NT2/D1 (cell line): ENCODE data around the gene CXCL8.

ENCODE experiments used
- YY1 ChIP-seq: IDR thresholded peaks from 2 replicates; pipeline ENCODE4 v1.6.1; 2011; ENCODE audit not compliant: insufficient read length, insufficient read depth
- ZNF274 ChIP-seq: IDR thresholded peaks from 2 replicates; pipeline ENCODE4 v1.6.1; 2011; ENCODE audit warnings: mild to moderate bottlenecking, low read depth, low read length

GRCh38 chr4:73763877-73764276 lies 23.5 kb downstream of the CXCL8 start:
- TF ChIP-seq YY1 (no peak), ZNF274 (no peak)
